ENCODE results near the gene TMEM200C. TPM values are rescaled to one million over a fixed set of nuclear protein-coding genes. Genes with fewer than 3 reads are reported as not detected.
A peak's percentile ranks its signal among the peaks of the same experiment; 100 is the strongest.

Gene TMEM200C
- polyA plus RNA-seq, result under 1 TPM in 1 of 2 donors, not detected in 1; 0.01 TPM

GRCh38 chr18:5895299-5895875, at the start of gene TMEM200C:
Gene TMEM200C (minus strand): TSS chr18:5895522. CDS start chr18:5892063, 3,459 bp downstream.
- 1% methylated on average over 26 to 79 of the region's 83 CpGs for WGBS, 2 donors
- H3K4me3 ChIP-seq (ENCODE audit: low read depth in 1 of 2, low read length in 2 of 2), result peak within 1 kb of the TSS; percentile 19 to 53
- H3K4me1 ChIP-seq (ENCODE audit: control insufficient read depth in 2 of 2, insufficient read depth in 2 of 2, low read length in 1 of 2), result peaks cover 7 to 15% of the 10 kb centered on the region in 2 donors
- peak within 1 kb of the TSS in 1 of 2 donors; percentile 61 for H3K27ac ChIP-seq (ENCODE audit: low read depth in 2 of 2, low read length in 1 of 2)
- H3K36me3 ChIP-seq (ENCODE audit: control insufficient read depth in 2 of 2, insufficient read depth in 2 of 2, low read length in 1 of 2), result no peaks in the 10 kb centered on the region
- peaks cover 0 to 2% of the 10 kb centered on the region in 2 donors for H3K9me3 ChIP-seq (ENCODE audit: control insufficient read depth in 2 of 2, insufficient read depth in 1 of 2, low read depth in 1 of 2, low read length in 1 of 2)
- H3K27me3 ChIP-seq (ENCODE audit: control insufficient read depth in 1 of 2, insufficient read depth in 2 of 2, low read length in 2 of 2), result peaks cover 7 to 30% of the 10 kb centered on the region in 2 donors

GRCh38 chr18:5944448-5944847, 49.1 kb upstream of the TMEM200C start:
- 80 to 95% methylated on average over 3 of the region's 3 CpGs for WGBS, 2 donors
- no peak overlapping the region for H3K4me3 ChIP-seq (ENCODE audit: low read depth in 1 of 2, low read length in 2 of 2)
- no peak overlapping the region for H3K27ac ChIP-seq (ENCODE audit: low read depth in 2 of 2, low read length in 1 of 2)
- H3K9me3 ChIP-seq (ENCODE audit: control insufficient read depth in 2 of 2, insufficient read depth in 1 of 2, low read depth in 1 of 2, low read length in 1 of 2), result no peaks in the 10 kb centered on the region
- peaks cover 0 to 2% of the 10 kb centered on the region in 2 donors for H3K27me3 ChIP-seq (ENCODE audit: control insufficient read depth in 1 of 2, insufficient read depth in 2 of 2, low read length in 2 of 2)
- no peaks in the 10 kb centered on the region for H3K4me1 ChIP-seq (ENCODE audit: control insufficient read depth in 2 of 2, insufficient read depth in 2 of 2, low read length in 1 of 2)
- H3K36me3 ChIP-seq (ENCODE audit: control insufficient read depth in 2 of 2, insufficient read depth in 2 of 2, low read length in 1 of 2), result no peaks in the 10 kb centered on the region

- 56 to 57% methylated on average over 5 of the region's 5 CpGs for WGBS, 2 donors
- Histone ChIP-seq H3K27ac (ENCODE audit: low read depth in 2 of 2, low read length in 1 of 2) (no peak overlapping the region), H3K4me1 (ENCODE audit: control insufficient read depth in 2 of 2, insufficient read depth in 2 of 2, low read length in 1 of 2) (no peaks in the 10 kb centered on the region), H3K27me3 (ENCODE audit: control insufficient read depth in 1 of 2, insufficient read depth in 2 of 2, low read length in 2 of 2) (peaks cover 0 to 2% of the 10 kb centered on the region in 2 donors), H3K4me3 (ENCODE audit: low read depth in 1 of 2, low read length in 2 of 2) (no peak overlapping the region), H3K36me3 (ENCODE audit: control insufficient read depth in 2 of 2, insufficient read depth in 2 of 2, low read length in 1 of 2) (no peaks in the 10 kb centered on the region), H3K9me3 (ENCODE audit: control insufficient read depth in 2 of 2, insufficient read depth in 1 of 2, low read depth in 1 of 2, low read length in 1 of 2) (no peaks in the 10 kb centered on the region)
These were observed 48.2 kb upstream of the TMEM200C start for GRCh38 chr18:5943514-5943913.

DNA sequence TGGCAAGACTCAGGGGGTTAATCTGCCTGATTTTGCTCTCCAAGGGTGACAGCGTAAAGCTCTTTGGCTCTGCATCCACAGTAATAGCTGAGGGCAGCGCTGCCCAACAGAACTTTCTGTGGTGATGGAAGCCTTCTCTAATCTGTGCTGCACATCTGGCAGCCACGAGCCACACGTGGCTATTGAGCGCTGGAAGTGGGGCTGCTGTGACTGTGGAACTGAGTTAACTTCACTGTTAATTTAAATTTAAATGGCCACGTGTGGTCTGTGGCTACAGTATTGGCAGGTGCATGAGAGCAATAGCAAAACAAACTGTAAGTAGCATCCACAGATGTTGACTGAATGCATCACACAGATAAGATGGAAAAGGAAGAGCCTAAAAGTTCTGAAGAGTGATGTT, 47.3 kb upstream of the TMEM200C start:
- Histone ChIP-seq H3K4me1 (ENCODE audit: control insufficient read depth in 2 of 2, insufficient read depth in 2 of 2, low read length in 1 of 2) (no peaks in the 10 kb centered on the region), H3K4me3 (ENCODE audit: low read depth in 1 of 2, low read length in 2 of 2) (no peak overlapping the region), H3K36me3 (ENCODE audit: control insufficient read depth in 2 of 2, insufficient read depth in 2 of 2, low read length in 1 of 2) (no peaks in the 10 kb centered on the region), H3K9me3 (ENCODE audit: control insufficient read depth in 2 of 2, insufficient read depth in 1 of 2, low read depth in 1 of 2, low read length in 1 of 2) (no peaks in the 10 kb centered on the region), H3K27ac (ENCODE audit: low read depth in 2 of 2, low read length in 1 of 2) (no peak overlapping the region), H3K27me3 (ENCODE audit: control insufficient read depth in 1 of 2, insufficient read depth in 2 of 2, low read length in 2 of 2) (peaks cover 0 to 2% of the 10 kb centered on the region in 2 donors)
- 60 to 65% methylated on average over 6 of the region's 6 CpGs for WGBS, 2 donors

GRCh38 chr18:5941890-5942289, 46.6 kb upstream of the TMEM200C start:
- no peaks in the 10 kb centered on the region for H3K4me1 ChIP-seq (ENCODE audit: control insufficient read depth in 2 of 2, insufficient read depth in 2 of 2, low read length in 1 of 2)
- WGBS, 2 donors, result 55 to 61% methylated on average over 3 of the region's 3 CpGs
- no peak overlapping the region for H3K27ac ChIP-seq (ENCODE audit: low read depth in 2 of 2, low read length in 1 of 2)
- peaks cover 0 to 2% of the 10 kb centered on the region in 2 donors for H3K27me3 ChIP-seq (ENCODE audit: control insufficient read depth in 1 of 2, insufficient read depth in 2 of 2, low read length in 2 of 2)
- H3K4me3 ChIP-seq (ENCODE audit: low read depth in 1 of 2, low read length in 2 of 2), result no peak overlapping the region
- H3K36me3 ChIP-seq (ENCODE audit: control insufficient read depth in 2 of 2, insufficient read depth in 2 of 2, low read length in 1 of 2), result no peaks in the 10 kb centered on the region
- no peaks in the 10 kb centered on the region for H3K9me3 ChIP-seq (ENCODE audit: control insufficient read depth in 2 of 2, insufficient read depth in 1 of 2, low read depth in 1 of 2, low read length in 1 of 2)

- H3K9me3 ChIP-seq (ENCODE audit: control insufficient read depth in 2 of 2, insufficient read depth in 1 of 2, low read depth in 1 of 2, low read length in 1 of 2), result no peaks in the 10 kb centered on the region
- no peak overlapping the region for H3K27ac ChIP-seq (ENCODE audit: low read depth in 2 of 2, low read length in 1 of 2)
- H3K4me1 ChIP-seq (ENCODE audit: control insufficient read depth in 2 of 2, insufficient read depth in 2 of 2, low read length in 1 of 2), result no peaks in the 10 kb centered on the region
- H3K27me3 ChIP-seq (ENCODE audit: control insufficient read depth in 1 of 2, insufficient read depth in 2 of 2, low read length in 2 of 2), result peaks cover 0 to 2% of the 10 kb centered on the region in 2 donors
- H3K4me3 ChIP-seq (ENCODE audit: low read depth in 1 of 2, low read length in 2 of 2), result no peak overlapping the region
- no peaks in the 10 kb centered on the region for H3K36me3 ChIP-seq (ENCODE audit: control insufficient read depth in 2 of 2, insufficient read depth in 2 of 2, low read length in 1 of 2)
- 86 to 87% methylated on average over 7 of the region's 7 CpGs for WGBS, 2 donors
These were observed 44.7 kb upstream of the TMEM200C start for GRCh38 chr18:5939801-5940667.

DNA sequence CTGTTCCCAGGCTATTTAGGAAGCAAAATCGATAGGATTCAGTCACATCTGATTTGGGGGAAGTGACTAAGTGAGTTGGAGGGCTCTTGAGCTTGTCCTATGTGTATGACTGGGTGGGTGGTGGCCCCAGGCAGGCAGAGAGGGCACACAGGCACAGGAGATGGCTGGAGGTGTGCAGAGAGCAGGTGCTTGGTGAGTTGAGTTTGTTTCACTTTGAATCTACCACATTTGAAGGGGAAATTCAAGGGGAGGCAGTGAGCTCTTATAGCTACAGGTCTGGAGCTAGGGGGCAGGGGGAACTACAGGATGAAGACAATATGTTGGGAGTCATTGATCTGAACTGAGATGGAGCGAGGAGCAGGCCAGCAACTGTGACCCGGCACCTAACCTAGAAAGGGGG, 42.5 kb upstream of the TMEM200C start:
- Histone ChIP-seq H3K4me3 (ENCODE audit: low read depth in 1 of 2, low read length in 2 of 2) (no peak overlapping the region), H3K9me3 (ENCODE audit: control insufficient read depth in 2 of 2, insufficient read depth in 1 of 2, low read depth in 1 of 2, low read length in 1 of 2) (peaks cover 0 to 3% of the 10 kb centered on the region in 2 donors), H3K27ac (ENCODE audit: low read depth in 2 of 2, low read length in 1 of 2) (no peak overlapping the region), H3K27me3 (ENCODE audit: control insufficient read depth in 1 of 2, insufficient read depth in 2 of 2, low read length in 2 of 2) (no peaks in the 10 kb centered on the region), H3K4me1 (ENCODE audit: control insufficient read depth in 2 of 2, insufficient read depth in 2 of 2, low read length in 1 of 2) (peaks cover 0 to 2% of the 10 kb centered on the region in 2 donors), H3K36me3 (ENCODE audit: control insufficient read depth in 2 of 2, insufficient read depth in 2 of 2, low read length in 1 of 2) (no peaks in the 10 kb centered on the region)
- 67 to 82% methylated on average over 3 of the region's 3 CpGs for WGBS, 2 donors

- Histone ChIP-seq H3K27ac (ENCODE audit: low read depth in 2 of 2, low read length in 1 of 2) (no peak overlapping the region), H3K4me1 (ENCODE audit: control insufficient read depth in 2 of 2, insufficient read depth in 2 of 2, low read length in 1 of 2) (peaks cover 0 to 2% of the 10 kb centered on the region in 2 donors), H3K9me3 (ENCODE audit: control insufficient read depth in 2 of 2, insufficient read depth in 1 of 2, low read depth in 1 of 2, low read length in 1 of 2) (peaks cover 0 to 3% of the 10 kb centered on the region in 2 donors), H3K36me3 (ENCODE audit: control insufficient read depth in 2 of 2, insufficient read depth in 2 of 2, low read length in 1 of 2) (no peaks in the 10 kb centered on the region), H3K4me3 (ENCODE audit: low read depth in 1 of 2, low read length in 2 of 2) (no peak overlapping the region), H3K27me3 (ENCODE audit: control insufficient read depth in 1 of 2, insufficient read depth in 2 of 2, low read length in 2 of 2) (no peaks in the 10 kb centered on the region)
- WGBS, 2 donors, result 88 to 94% methylated on average over 7 of the region's 7 CpGs
These were observed 41.8 kb upstream of the TMEM200C start for GRCh38 chr18:5937121-5937520.

- Histone ChIP-seq H3K36me3 (ENCODE audit: control insufficient read depth in 2 of 2, insufficient read depth in 2 of 2, low read length in 1 of 2) (no peaks in the 10 kb centered on the region), H3K4me3 (ENCODE audit: low read depth in 1 of 2, low read length in 2 of 2) (no peak overlapping the region), H3K9me3 (ENCODE audit: control insufficient read depth in 2 of 2, insufficient read depth in 1 of 2, low read depth in 1 of 2, low read length in 1 of 2) (peaks cover 0 to 3% of the 10 kb centered on the region in 2 donors), H3K27me3 (ENCODE audit: control insufficient read depth in 1 of 2, insufficient read depth in 2 of 2, low read length in 2 of 2) (no peaks in the 10 kb centered on the region), H3K27ac (ENCODE audit: low read depth in 2 of 2, low read length in 1 of 2) (no peak overlapping the region), H3K4me1 (ENCODE audit: control insufficient read depth in 2 of 2, insufficient read depth in 2 of 2, low read length in 1 of 2) (peaks cover 0 to 2% of the 10 kb centered on the region in 2 donors)
- 49 to 55% methylated on average over 2 of the region's 2 CpGs for WGBS, 2 donors
These were observed 35.5 kb upstream of the TMEM200C start for GRCh38 chr18:5930789-5931188.

Data from esophagus (tissue), 2 donors.